NCI-H1417 (cell line): ENCODE data around the gene MAGEA2.
"Not testable (repeated sequence)": the region's sequence is repeated elsewhere in the genome, so short reads cannot be mapped to it uniquely, and the experiment has no call there.

Source experiments
- DNase-seq, 3 experiments: peaks; one replicate each; lab custom pipeline; 2025; lab: John Stamatoyannopoulos, UW

The MAGEA2 gene, protein sequence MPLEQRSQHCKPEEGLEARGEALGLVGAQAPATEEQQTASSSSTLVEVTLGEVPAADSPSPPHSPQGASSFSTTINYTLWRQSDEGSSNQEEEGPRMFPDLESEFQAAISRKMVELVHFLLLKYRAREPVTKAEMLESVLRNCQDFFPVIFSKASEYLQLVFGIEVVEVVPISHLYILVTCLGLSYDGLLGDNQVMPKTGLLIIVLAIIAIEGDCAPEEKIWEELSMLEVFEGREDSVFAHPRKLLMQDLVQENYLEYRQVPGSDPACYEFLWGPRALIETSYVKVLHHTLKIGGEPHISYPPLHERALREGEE

DNA sequence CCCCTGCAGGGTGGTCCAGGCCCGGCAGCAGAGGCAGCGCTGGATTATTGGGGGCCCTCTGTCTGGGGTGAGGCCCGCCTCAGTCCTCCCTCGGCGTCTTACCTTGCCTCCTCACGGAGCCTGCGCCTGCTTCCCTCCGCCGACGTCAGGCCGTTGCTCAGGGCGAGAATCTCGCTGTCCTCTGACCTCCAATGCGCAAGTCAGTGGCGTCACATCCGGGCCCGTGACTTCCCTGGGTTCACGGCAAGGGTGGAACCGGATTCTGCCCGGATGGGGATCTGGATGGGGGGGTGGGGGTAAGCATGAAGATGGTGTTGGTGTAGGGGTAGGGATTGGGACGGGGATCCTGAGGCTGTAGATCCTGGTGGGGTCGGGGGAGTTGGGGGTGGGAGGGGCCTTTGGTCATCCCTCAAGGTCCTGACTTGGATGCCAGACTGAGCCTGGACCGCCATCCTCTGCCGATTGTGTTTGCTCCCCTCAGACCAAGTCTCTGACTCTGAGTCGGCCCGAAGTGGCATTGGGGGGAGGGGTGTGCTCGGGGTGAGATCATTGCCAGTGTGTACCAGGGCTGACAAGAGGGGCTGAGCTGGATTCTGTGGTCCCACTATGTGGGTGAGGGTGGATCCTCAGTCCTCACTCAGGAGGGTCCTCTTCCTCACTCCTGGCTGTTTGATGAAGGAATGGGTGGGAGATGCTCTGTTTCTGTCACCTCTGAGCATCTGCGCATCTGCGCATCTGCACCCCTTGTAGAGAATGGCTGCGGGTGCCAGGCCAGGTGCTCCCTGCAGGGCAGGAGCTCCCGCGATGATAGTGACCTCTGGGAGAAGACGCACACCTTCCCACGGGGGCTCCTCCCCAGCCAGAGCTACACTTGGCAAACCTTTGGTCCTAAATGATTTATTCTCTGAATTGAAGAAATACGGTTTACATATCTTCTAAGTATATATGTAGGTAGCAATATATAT is at the start of gene MAGEA2:
Gene MAGEA2, minus strand, starts transcription at position 157 of the 965 bp plus-strand sequence. CDS start 2,479 bp downstream, outside the sequence.
- DNase-seq: not testable (repeated sequence)

DNA sequence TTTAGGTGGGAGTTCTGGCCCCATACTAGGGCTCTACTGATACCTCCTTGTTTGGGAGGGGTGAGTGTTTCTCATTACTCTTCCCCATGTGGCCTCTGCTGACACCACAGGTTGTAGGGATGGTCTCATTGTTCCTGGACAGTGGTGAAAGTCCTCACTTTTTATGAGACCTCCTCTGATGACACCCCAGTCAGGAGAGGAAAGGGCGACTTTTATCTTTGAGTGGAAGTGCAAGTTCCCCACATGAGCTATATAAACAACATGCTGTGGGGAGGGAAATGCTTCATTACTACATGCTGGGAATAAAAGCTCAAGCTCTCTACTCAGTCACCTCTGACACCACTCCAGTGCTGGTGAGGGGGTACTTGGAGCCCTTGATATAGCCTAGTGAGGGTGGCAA is 45.3 kb upstream of the MAGEA2 start:
- DNase-seq: no peak

DNA sequence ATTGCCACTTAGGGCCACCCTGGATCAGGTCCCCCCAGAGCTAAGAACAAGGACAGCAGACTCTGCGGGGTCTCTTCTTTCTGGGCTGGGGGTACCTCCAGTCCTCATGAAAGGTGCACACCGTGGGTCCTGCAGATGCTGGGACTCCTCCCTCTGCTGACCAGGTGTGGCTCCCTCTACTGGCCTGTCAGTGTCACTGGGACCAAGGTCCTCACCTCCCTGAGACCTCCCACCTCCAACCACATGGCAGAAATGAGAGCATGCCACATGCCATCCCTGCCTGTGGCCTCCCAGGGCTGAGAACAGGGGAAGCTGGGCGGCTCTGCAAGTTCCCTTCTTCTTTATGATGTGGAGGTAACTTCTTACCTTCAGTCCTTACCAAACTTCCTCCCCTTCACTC is 33.4 kb upstream of the MAGEA2 start:
- DNase-seq: not testable (repeated sequence)

DNA sequence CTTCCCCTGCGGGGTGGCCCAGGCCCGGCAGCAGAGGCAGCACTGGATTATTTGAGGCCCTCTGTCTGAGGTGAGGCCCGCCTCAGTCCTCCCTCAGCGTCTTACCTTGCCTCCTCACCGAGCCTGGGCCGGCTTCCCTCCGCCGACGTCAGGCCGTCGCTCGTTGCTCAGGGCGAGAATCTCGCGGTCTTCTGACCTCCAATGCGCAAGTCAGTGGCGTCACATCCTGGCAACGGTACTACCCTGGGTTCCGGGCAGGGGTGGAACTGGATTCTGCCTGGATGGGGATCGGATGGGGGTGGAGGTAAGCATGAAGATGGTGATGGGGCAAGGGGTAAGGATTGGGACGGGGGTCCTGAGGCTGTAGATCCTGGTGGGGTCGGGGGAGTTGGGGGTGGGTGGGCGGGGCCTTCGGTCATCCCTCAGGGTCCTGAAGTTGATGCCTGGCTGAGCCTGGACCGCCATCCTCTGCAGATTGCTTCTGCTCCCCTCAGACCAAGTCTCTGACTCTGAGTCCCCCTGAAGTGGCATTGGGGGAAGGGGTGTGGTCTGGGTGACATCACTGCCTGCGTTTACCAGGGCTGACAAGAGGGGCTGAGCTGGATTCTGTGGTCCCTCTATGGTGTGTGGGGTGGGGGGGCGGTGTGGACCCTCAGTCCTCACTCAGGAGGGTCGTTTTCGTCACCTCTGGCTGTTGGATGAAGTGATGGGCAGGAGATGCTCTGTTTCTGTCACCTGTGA is 16.1 kb upstream of the MAGEA2 start, which contains the start of gene MAGEA6:
Gene MAGEA6, minus strand, starts transcription at position 141 of the 741 bp plus-strand sequence. CDS start 2,039 bp downstream, outside the sequence.
- DNase-seq: not testable (repeated sequence)

DNA sequence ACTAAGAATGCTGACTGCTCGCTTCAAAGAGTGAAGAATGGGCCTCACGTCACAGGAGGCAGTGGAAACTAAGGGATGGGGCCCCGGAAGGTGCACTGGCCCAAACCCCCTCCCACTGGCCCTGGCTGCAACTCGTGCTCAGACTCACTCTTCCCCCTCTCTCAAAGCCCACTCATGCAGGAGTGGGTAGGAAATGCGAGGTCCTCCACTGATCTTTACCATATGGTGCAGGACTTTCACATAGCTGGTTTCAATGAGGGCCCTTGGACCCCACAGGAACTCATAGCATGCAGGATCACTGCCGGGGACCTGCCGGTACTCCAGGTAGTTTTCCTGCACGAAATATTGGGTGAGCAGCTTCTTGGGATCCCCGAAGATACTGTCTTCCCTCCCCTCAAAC is 12.9 kb upstream of the MAGEA2 start:
- not testable (repeated sequence) for DNase-seq

DNA sequence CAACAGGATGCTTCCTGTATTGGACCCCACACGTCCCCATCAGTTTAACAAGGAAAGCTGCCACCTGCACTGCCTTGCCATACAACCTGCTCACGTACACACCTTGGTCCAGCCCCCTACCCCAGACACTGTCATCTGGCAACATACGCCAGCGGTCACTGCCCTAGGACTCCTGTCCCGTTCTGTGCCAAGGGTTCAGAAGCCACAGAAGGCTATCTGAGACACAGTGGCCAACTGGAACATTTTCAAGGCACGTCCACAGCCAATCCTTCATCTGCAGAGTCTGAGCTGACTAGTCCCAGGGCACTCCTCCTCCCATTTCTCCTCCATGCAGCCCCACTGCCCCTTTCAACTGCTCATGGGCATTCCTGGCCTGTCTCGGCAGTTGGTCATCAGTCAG is 7.9 kb upstream of the MAGEA2 start:
- DNase-seq: not testable (repeated sequence)

DNA sequence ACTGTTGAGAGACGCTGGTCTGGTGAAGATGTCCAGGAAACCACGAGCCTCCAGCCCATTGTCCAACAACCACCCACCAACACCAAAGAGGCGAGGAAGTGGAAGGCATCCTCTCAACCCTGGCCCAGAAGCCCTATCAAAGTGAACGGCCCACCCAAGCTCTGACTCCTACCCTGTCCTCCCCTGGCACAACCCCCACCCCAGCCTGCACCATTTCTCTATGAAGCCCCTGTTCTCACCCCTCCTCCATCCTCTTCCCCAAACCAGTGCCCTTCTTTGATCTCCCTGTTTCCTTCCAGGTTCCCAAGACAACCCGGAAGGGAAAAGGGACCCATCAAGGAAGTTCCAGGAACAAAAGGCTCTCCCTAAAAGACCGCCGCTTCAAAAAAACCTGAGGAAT is 5.9 kb upstream of the MAGEA2 start:
- DNase-seq: not testable (repeated sequence)

DNA sequence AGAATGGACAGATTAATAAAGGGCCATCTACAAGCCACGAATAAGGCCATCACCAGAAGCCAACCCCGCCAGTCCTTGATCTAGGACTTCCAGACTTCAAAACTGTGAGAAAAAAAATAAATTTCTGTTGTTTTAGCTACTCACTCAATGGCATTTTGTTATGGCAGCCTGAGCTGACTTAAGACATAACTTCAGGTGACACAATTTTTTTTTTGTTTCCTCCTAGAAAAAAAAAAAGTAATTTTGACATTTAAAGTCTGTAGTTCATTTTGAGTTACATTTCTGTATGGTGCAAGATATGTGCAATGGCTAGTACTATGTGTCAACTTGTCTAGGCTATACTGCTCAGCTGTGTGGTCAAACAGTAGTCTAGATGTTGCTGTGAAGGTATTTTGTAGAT is 5.3 kb upstream of the MAGEA2 start, which contains the start of gene CSAG3:
Gene CSAG3, plus strand, starts transcription at position 301 of the 400 bp plus-strand sequence.
- not testable (repeated sequence) for DNase-seq

DNA sequence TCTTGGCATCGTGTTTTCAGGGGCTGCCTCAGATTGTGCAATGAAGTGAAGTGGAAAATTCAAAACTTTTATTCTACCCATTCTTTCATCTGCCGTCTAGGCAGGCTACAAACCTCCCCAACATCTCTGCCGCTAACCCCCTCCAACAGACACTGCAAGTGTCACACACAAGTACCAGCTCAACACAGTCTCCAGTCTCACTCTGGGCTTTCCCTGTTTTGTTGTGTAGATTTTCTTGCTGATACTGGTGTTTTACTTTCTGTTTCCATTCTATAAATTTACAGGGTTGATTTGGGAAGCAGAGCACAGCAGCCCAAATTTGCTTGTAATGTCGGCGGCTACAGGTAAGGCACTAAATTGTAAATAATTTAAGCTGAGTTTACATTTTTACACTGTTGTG is 1.2 kb upstream of the MAGEA2 start:
- not testable (repeated sequence) for DNase-seq

DNA sequence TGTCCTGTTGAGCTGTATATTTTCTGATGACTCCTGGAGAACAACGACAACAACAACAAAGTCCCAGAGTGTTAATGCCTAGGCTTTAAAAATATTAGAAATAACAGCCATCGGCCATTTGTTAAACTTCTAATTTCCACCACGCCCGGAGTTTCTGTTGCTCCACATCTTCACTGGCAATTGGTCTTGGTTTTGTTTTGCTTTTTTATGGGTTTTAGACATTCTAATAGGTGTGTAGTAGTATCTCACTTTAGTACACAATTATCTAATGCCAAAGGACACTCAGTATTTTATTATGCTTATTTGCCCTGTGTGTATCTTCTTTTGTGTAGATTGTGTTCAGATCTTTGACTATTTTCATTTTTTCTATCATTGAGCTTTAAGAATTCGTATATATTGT is 15.1 kb downstream of the MAGEA2 start:
- no peak for DNase-seq

DNA sequence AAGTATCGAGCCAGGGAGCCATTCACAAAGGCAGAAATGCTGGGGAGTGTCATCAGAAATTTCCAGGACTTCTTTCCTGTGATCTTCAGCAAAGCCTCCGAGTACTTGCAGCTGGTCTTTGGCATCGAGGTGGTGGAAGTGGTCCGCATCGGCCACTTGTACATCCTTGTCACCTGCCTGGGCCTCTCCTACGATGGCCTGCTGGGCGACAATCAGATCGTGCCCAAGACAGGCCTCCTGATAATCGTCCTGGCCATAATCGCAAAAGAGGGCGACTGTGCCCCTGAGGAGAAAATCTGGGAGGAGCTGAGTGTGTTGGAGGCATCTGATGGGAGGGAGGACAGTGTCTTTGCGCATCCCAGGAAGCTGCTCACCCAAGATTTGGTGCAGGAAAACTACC is 17.1 kb downstream of the MAGEA2 start:
- DNase-seq: not testable (repeated sequence)

DNA sequence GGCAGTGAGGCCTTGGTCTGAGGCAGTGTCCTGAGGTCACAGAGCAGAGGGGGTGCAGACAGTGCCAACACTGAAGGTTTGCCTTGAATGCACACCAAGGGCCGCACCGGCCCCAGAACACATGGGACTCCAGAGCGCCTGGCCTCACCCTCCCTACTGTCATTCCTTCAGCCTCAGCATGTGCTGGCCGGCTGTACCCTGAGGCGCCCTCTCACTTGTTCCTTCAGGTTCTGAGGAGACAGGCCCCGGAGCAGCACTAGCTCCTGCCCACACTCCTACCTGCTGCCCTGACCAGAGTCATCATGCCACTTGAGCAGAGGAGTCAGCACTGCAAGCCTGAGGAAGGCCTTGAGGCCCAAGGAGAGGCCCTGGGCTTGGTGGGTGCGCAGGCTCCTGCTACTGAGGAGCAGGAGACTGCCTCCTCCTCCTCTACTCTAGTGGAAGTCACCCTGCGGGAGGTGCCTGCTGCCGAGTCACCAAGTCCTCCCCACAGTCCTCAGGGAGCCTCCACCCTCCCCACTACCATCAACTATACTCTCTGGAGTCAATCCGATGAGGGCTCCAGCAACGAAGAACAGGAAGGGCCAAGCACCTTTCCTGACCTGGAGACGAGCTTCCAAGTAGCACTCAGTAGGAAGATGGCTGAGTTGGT is 17.7 kb downstream of the MAGEA2 start:
- no peak for DNase-seq

DNA sequence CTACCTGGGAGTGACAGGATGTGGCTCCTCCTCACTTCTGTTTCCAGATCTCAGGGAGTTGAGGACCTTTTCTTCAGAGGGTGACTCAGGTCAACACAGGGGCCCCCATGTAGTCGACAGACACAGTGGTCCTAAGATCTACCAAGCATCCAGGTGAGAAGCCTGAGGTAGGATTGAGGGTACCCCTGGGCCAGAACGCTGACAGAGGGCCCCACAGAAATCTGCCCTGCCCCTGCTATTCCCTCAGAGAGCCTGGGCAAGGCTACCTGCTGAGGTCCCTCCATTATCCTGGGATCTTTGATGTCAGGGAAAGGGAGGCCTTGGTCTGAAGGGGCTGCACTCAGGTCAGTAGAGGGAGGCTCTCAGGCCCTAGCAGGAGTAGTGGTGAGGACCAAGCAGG is 18.5 kb downstream of the MAGEA2 start:
- DNase-seq: no peak

DNA sequence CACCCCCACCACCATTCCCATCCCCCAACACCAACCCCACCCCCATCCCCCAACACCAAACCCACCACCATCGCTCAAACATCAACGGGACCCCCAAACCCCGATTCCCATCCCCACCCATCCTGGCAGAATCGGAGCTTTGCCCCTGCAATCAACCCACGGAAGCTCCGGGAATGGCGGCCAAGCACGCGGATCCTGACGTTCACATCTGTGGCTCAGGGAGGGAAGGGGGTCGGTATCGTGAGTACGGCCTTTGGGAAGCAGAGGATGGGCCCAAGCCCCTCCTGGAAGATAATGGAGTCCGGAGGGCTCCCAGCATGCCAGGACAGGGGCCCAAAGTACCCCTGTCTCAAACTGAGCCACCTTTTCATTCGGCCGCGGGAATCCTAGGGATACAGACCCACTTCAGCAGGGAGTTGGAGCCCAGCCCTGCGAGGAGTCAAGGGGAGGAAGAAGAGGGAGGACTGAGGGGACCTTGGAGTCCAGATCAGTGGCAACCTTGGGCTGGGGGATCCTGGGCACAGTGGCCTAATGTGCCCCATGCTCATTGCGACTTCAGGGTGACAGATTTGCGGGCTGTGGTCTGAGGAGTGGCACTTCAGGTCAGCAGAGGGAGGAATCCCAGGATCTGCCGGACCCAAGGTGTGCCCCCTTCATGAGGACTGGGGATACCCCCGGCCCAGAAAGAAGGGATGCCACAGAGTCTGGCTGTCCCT is 19.3 kb downstream of the MAGEA2 start:
- DNase-seq: not testable (repeated sequence)

DNA sequence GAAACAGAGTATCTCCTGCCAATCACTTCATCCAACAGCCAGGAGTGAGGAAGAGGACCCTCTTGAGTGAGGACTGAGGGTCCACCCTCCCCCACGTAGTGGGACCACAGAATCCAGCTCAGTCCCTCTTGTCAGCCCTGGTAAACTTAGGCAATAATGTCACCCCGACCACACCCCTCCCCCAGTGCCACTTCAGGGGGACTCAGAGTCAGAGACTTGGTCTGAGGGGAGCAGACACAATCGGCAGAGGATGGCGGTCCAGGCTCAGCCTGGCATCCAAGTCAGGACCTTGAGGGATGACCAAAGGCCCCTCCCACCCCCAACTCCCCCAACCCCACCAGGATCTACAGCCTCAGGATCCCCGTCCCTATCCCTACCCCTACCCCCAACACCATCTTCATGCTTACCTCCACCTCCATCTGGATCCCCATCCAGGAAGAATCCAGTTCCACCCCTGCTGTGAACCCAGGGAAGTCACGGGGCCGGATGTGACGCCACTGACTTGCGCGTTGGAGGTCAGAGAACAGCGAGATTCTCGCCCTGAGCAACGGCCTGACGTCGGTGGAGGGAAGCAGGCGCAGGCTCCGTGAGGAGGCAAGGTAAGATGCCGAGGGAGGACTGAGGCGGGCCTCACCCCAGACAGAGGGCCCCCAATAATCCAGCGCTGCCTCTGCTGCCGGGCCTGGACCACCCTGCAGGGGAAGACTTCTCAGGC is 20.2 kb downstream of the MAGEA2 start, which contains the start of the genes CSAG1 and MAGEA12:
Gene CSAG1, minus strand, starts transcription at position 461 of the 715 bp plus-strand sequence. CDS start 1,261 bp downstream, outside the sequence.
Gene MAGEA12, plus strand, starts transcription at position 497 of the 715 bp plus-strand sequence. CDS start 2,405 bp downstream, outside the sequence.
- DNase-seq: peak in 2 of 3 experiments; percentile 4 to 93

DNA sequence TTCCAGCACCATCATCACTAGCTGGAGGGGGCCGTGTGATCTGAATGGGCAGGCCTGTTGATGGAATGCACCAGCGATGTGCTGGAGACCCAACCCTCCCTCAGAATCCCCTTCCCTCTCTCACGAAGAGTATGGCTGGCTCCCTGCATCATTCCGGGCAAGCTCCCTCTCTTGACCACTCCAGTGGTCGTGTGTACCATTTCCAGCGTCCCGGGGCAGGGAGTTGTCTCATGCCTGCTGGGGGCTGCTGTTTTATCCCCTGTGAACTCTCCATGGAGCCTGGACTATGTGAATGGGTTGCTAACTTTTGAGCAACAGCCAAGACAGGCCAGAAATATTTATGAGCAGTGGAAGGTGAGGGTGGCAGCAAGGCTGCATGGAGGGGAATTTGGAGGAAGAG is 28.2 kb downstream of the MAGEA2 start:
- DNase-seq: no peak

DNA sequence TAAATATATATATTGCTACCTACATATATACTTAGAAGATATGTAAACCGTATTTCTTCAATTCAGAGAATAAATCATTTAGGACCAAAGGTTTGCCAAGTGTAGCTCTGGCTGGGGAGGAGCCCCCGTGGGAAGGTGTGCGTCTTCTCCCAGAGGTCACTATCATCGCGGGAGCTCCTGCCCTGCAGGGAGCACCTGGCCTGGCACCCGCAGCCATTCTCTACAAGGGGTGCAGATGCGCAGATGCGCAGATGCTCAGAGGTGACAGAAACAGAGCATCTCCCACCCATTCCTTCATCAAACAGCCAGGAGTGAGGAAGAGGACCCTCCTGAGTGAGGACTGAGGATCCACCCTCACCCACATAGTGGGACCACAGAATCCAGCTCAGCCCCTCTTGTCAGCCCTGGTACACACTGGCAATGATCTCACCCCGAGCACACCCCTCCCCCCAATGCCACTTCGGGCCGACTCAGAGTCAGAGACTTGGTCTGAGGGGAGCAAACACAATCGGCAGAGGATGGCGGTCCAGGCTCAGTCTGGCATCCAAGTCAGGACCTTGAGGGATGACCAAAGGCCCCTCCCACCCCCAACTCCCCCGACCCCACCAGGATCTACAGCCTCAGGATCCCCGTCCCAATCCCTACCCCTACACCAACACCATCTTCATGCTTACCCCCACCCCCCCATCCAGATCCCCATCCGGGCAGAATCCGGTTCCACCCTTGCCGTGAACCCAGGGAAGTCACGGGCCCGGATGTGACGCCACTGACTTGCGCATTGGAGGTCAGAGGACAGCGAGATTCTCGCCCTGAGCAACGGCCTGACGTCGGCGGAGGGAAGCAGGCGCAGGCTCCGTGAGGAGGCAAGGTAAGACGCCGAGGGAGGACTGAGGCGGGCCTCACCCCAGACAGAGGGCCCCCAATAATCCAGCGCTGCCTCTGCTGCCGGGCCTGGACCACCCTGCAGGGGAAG is 39.5 kb downstream of the MAGEA2 start, which contains the start of gene MAGEA2B:
Gene MAGEA2B, plus strand, starts transcription at position 814 of the 973 bp plus-strand sequence. CDS start 2,479 bp downstream, outside the sequence.
- not testable (repeated sequence) for DNase-seq

DNA sequence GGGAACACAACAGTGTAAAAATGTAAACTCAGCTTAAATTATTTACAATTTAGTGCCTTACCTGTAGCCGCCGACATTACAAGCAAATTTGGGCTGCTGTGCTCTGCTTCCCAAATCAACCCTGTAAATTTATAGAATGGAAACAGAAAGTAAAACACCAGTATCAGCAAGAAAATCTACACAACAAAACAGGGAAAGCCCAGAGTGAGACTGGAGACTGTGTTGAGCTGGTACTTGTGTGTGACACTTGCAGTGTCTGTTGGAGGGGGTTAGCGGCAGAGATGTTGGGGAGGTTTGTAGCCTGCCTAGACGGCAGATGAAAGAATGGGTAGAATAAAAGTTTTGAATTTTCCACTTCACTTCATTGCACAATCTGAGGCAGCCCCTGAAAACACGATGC is 40.4 kb downstream of the MAGEA2 start:
- DNase-seq: not testable (repeated sequence)
